Neural cell (in vitro differentiated cells): ENCODE measurements around the gene SCAI. TPM values are rescaled to one million over a fixed set of nuclear protein-coding genes. Genes with fewer than 3 reads are reported as not detected.

Experiments used
- H2AFZ ChIP-seq: fragments of 200-600, 300-800 bp; sonication (generic), shearing (Covaris generic); 2 replicates; pipeline ENCODE4 v1.6.0; 2014; ENCODE audit warnings: low read depth, mild to moderate bottlenecking, antibody characterized with exemption, low read length, moderate library complexity
- H3F3A ChIP-seq: fragments of 200-600 bp; shearing (Covaris generic); 2 replicates; pipeline ENCODE4 v1.6.1; 2016; ENCODE audit warnings: mild to moderate bottlenecking, moderate library complexity, mixed read lengths, antibody characterized with exemption, low read length; ENCODE audit not compliant: insufficient read depth, poor library complexity, severe bottlenecking
- H3K27ac ChIP-seq: fragments of 200-600, 300-800 bp; sonication (generic), shearing (Covaris generic); 2 replicates; pipeline ENCODE4 v1.5.1; 2014; ENCODE audit warnings: mild to moderate bottlenecking, low read length, moderate library complexity
- H3K27me3 ChIP-seq: fragments of 300-800, 200-600 bp; sonication (generic), shearing (Covaris generic); 2 replicates; pipeline ENCODE4 v1.6.0; 2014; ENCODE audit warnings: mild to moderate bottlenecking, low read depth, low read length, moderate library complexity; ENCODE audit not compliant: insufficient read depth
- H3K36me3 ChIP-seq: fragments of 300-800, 200-600 bp; sonication (generic), shearing (Covaris generic); 2 replicates; pipeline ENCODE4 v1.5.1; 2014; ENCODE audit warnings: mild to moderate bottlenecking, antibody characterized with exemption, low read length, moderate library complexity; ENCODE audit not compliant: insufficient read depth
- H3K4me2 ChIP-seq: fragments of 300-800, 200-600 bp; sonication (generic), shearing (Covaris generic); 2 replicates; pipeline ENCODE4 v1.6.0; 2014; ENCODE audit warnings: mild to moderate bottlenecking, low read length
- H3K4me3 ChIP-seq: fragments of 300-800, 200-600 bp; sonication (generic), shearing (Covaris generic); 2 replicates; pipeline ENCODE4 v1.5.1; 2014; ENCODE audit warnings: mild to moderate bottlenecking, low read length, moderate library complexity
- H3K79me2 ChIP-seq: fragments of 200-600 bp; shearing (Covaris generic); replicated peaks from 2 replicates; pipeline ENCODE4 v1.6.0; 2014; ENCODE audit warnings: mild to moderate bottlenecking, low read length, moderate library complexity; ENCODE audit not compliant: insufficient read depth
- H3K9ac ChIP-seq: fragments of 300-800, 200-600 bp; sonication (generic), shearing (Covaris generic); 2 replicates; pipeline ENCODE4 v1.6.1; 2016; ENCODE audit warnings: mild to moderate bottlenecking, low read length, mixed read lengths
- H3K9me2 ChIP-seq: fragments of 200-600 bp; shearing (Covaris generic); 2 replicates; pipeline ENCODE4 v1.6.1; 2016; ENCODE audit warnings: mild to moderate bottlenecking, low read length, mixed read lengths; ENCODE audit not compliant: insufficient read depth
- H3K9me3 ChIP-seq: fragments of 200-600, 300-800 bp; sonication (generic), shearing (Covaris generic); 2 replicates; pipeline ENCODE4 v1.6.1; 2016; ENCODE audit warnings: mild to moderate bottlenecking, mixed run types, low read length, moderate library complexity, mixed read lengths
- H4K20me1 ChIP-seq: fragments of 200-600 bp; shearing (Covaris generic); 2 replicates; pipeline ENCODE4 v1.6.1; 2016; ENCODE audit warnings: mild to moderate bottlenecking, mixed run types; ENCODE audit not compliant: insufficient read depth
- EP300 ChIP-seq: fragments of 450-650 bp; conservative IDR thresholded peaks from 2 replicates; pipeline ENCODE4 v1.6.1; 2014; ENCODE audit warnings: antibody characterized with exemption, mild to moderate bottlenecking, moderate library complexity; ENCODE audit not compliant: poor library complexity, severe bottlenecking
- EZH2 ChIP-seq: fragments of 200-600, 300-800 bp; shearing (Covaris generic), sonication (generic); IDR thresholded peaks from 2 replicates; pipeline ENCODE4 v1.6.1; 2014; ENCODE audit warnings: antibody characterized with exemption, low read length, borderline replicate concordance, mild to moderate bottlenecking; ENCODE audit not compliant: insufficient read depth, poor library complexity, severe bottlenecking
- MXI1 ChIP-seq: fragments of 450-650 bp; conservative IDR thresholded peaks from 2 replicates; pipeline ENCODE4 v1.6.1; 2014; ENCODE audit warnings: antibody characterized with exemption, mild to moderate bottlenecking; ENCODE audit not compliant: poor library complexity, severe bottlenecking
- RAD21 ChIP-seq: fragments of 450-650 bp; conservative IDR thresholded peaks from 2 replicates; pipeline ENCODE4 v1.6.1; 2014; ENCODE audit warnings: antibody characterized with exemption, mild to moderate bottlenecking, moderate library complexity
- REST ChIP-seq: IDR thresholded peaks from 2 replicates; pipeline ENCODE4 v1.6.1; 2012; ENCODE audit warnings: borderline replicate concordance
- SMC3 ChIP-seq: fragments of 450-650 bp; conservative IDR thresholded peaks from 2 replicates; pipeline ENCODE4 v1.6.1; 2014; ENCODE audit warnings: antibody characterized with exemption, mild to moderate bottlenecking, moderate library complexity; ENCODE audit not compliant: poor library complexity
- polyA plus RNA-seq: library from polyadenylated mRNA; depleted of rRNA; stranded (reverse); fragments of >200 nt; gene quantifications from 2 replicates; pipeline ENCODE4 v1.2.3, GENCODE V29; 2014
- TF ChIP-seq, protein P1 (sequence below): fragments of 450-650 bp; IDR thresholded peaks from 2 replicates; pipeline ENCODE4 v1.5.1; 2014; ENCODE audit warnings: antibody characterized with exemption, mild to moderate bottlenecking, moderate library complexity; ENCODE audit not compliant: poor library complexity, severe bottlenecking

Gene SCAI
- polyA plus RNA-seq, 1 donor from 2014 or later = 43.2 TPM

DNA sequence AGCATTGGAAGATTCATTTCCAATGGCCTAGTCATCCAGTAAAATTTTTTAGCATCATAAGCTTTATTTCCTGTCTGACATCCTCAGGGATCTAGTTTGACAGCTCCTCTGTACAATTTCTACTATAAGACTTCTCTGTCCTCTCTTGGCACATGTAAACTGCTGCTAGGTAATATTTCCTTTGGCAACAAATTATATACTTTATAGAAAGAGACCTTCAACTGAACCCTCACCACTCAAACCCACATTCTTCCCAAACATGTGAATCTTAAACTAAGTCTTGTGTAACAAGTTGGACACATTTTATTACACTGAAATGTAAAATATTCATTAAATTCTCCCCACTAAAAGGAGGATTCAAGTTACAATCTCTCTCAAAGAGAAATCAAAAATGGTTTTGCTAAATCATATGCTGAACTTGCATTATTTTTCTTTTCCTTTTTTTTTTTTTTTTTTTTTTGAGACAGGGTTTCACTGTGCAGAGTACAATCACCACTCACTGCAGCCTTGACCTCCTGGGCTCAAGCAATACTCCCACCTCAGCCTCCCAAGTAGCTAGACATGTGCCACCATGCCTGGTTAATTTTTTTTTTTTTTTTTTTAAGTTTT is 36.9 kb downstream of the SCAI start:
- no peak overlapping the region for H3K4me2 ChIP-seq

DNA sequence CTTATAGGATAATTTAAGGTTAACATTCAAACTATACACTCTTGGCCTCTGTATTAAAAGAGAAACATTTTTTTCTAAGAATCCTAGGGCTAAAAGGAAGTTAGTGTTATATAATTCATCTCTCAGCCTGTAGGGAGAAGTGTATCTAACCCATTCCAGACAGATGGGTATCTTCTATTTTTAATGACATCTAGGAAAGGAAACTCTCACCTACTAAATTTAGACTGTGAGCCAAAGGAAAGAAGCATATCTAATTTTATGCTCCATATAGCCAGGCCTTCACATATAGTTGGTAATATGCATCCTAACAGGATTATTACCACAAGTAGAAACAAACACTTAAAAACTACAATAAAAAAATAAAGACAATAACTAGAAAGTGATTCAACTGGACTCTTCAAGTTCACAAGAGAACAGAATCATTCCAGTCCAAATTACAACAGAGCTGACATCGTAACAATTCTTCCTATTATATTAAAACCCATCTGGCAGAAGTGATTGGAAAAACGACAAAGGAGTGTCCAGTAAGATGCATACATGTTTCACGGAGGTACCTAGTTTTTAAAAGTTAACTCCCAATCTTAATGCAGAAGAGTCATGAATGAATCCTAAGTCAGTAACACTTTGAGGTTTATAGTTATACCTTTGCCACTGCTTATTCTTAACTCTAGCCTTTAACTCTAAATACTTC is 39.4 kb downstream of the SCAI start:
- no peaks in the 10 kb centered on the region for H4K20me1 ChIP-seq
- H3K9ac ChIP-seq = no peak overlapping the region
- H3K9me2 ChIP-seq = no peaks in the 10 kb centered on the region
- H3K36me3 ChIP-seq = no peaks in the 10 kb centered on the region
- no peak overlapping the region for H3K27ac ChIP-seq
- H3K27me3 ChIP-seq = no peaks in the 10 kb centered on the region
- no peaks in the 10 kb centered on the region for H3F3A ChIP-seq
- peaks cover 3% of the 10 kb centered on the region for H3K79me2 ChIP-seq
- H3K9me3 ChIP-seq = no peaks in the 10 kb centered on the region
- H3K4me2 ChIP-seq = no peak overlapping the region
- H3K4me3 ChIP-seq = no peak overlapping the region
- H2AFZ ChIP-seq = no peak overlapping the region
- TF ChIP-seq REST = no peak
- no peak for TF ChIP-seq MXI1
- no peak for TF ChIP-seq EP300
- TF ChIP-seq, protein P1, sequence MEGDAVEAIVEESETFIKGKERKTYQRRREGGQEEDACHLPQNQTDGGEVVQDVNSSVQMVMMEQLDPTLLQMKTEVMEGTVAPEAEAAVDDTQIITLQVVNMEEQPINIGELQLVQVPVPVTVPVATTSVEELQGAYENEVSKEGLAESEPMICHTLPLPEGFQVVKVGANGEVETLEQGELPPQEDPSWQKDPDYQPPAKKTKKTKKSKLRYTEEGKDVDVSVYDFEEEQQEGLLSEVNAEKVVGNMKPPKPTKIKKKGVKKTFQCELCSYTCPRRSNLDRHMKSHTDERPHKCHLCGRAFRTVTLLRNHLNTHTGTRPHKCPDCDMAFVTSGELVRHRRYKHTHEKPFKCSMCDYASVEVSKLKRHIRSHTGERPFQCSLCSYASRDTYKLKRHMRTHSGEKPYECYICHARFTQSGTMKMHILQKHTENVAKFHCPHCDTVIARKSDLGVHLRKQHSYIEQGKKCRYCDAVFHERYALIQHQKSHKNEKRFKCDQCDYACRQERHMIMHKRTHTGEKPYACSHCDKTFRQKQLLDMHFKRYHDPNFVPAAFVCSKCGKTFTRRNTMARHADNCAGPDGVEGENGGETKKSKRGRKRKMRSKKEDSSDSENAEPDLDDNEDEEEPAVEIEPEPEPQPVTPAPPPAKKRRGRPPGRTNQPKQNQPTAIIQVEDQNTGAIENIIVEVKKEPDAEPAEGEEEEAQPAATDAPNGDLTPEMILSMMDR = no peak
- no peak for TF ChIP-seq SMC3
- no peak for TF ChIP-seq RAD21
- TF ChIP-seq EZH2 = no peak

More for the DNA sequence above, 36.9 kb downstream of the SCAI start:
- peaks cover 3% of the 10 kb centered on the region for H3K79me2 ChIP-seq
- H3K9me3 ChIP-seq = no peaks in the 10 kb centered on the region
- TF ChIP-seq, protein P1 = no peak
- no peak for TF ChIP-seq REST
- TF ChIP-seq MXI1 = no peak
- no peak for TF ChIP-seq EZH2
- H3F3A ChIP-seq = no peaks in the 10 kb centered on the region
- no peaks in the 10 kb centered on the region for H3K9me2 ChIP-seq
- no peaks in the 10 kb centered on the region for H4K20me1 ChIP-seq
- no peak overlapping the region for H3K27ac ChIP-seq
- no peak overlapping the region for H2AFZ ChIP-seq
- H3K4me3 ChIP-seq = no peak overlapping the region
- no peaks in the 10 kb centered on the region for H3K36me3 ChIP-seq
- no peaks in the 10 kb centered on the region for H3K27me3 ChIP-seq
- no peak overlapping the region for H3K9ac ChIP-seq
